Liver (tissue), 9 donors: ENCODE data around the gene LPO. TPM values are rescaled to one million over a fixed set of nuclear protein-coding genes. Genes with fewer than 3 reads are reported as not detected.
A peak's percentile ranks its signal among the peaks of the same experiment; 100 is the strongest.

ENCODE experiments used
- DNase-seq: peaks from one replicate; pipeline ENCODE4 v3.0.0-alpha.2; 2017; ENCODE audit warnings: low spot score
- H3K27ac ChIP-seq, 2 donors: one replicate each; pipeline ENCODE4 v1.7.0; 2013; ENCODE audit warnings: inconsistent platforms in 2 of 2, low read length in 2 of 2, control low read depth in 1 of 2, low read depth in 1 of 2, mild to moderate bottlenecking in 1 of 2
- H3K27me3 ChIP-seq, 4 donors: one replicate each; pipeline versions ENCODE4 v1.6.1 to v1.7.0; 2013; ENCODE audit warnings: low read length in 3 of 4, inconsistent platforms in 1 of 4, mild to moderate bottlenecking in 1 of 4, moderate library complexity in 1 of 4; ENCODE audit not compliant: control insufficient read depth in 4 of 4, insufficient read depth in 4 of 4
- H3K36me3 ChIP-seq, 4 donors: one replicate each; pipeline versions ENCODE4 v1.6.1 to v1.7.0; 2013; ENCODE audit warnings: low read length in 3 of 4, mild to moderate bottlenecking in 3 of 4, low read depth in 1 of 4, moderate library complexity in 1 of 4; ENCODE audit not compliant: control insufficient read depth in 4 of 4, insufficient read depth in 3 of 4
- H3K4me1 ChIP-seq, 4 donors: one replicate each; pipeline versions ENCODE4 v1.6.1 to v1.7.0; 2013; ENCODE audit warnings: low read length in 3 of 4, mild to moderate bottlenecking in 3 of 4, moderate library complexity in 1 of 4; ENCODE audit not compliant: control insufficient read depth in 4 of 4, insufficient read depth in 4 of 4
- H3K4me3 ChIP-seq, 3 donors: one replicate each; pipeline versions ENCODE4 v1.6.1 to v1.7.0; 2013; ENCODE audit warnings: low read length in 3 of 3, control low read depth in 1 of 3, low read depth in 1 of 3, mild to moderate bottlenecking in 1 of 3
- H3K9ac ChIP-seq, 2 donors: one replicate each; pipeline ENCODE4 v1.7.0; 2013; ENCODE audit warnings: low read length in 2 of 2, mild to moderate bottlenecking in 2 of 2, moderate library complexity in 2 of 2, control low read depth in 1 of 2, low read depth in 1 of 2
- H3K9me3 ChIP-seq, 4 donors: one replicate each; pipeline versions ENCODE4 v1.6.1 to v1.7.0; 2013; ENCODE audit warnings: low read length in 3 of 4; ENCODE audit not compliant: control insufficient read depth in 4 of 4
- EGR1 ChIP-seq, 2 donors: IDR thresholded peaks; 2 replicates each; pipeline ENCODE4 v1.6.1; 2016 to 2018; ENCODE audit warnings: antibody characterized with exemption in 2 of 2, low read depth in 2 of 2
- FOXA1 ChIP-seq: IDR thresholded peaks from 2 replicates; pipeline ENCODE4 v1.6.1; 2016; ENCODE audit warnings: antibody characterized with exemption
- GABPA ChIP-seq, 2 donors: IDR thresholded peaks in 1 of 2; conservative IDR thresholded peaks in 1 of 2; 2 replicates each; pipeline ENCODE4 v1.6.1; 2016; ENCODE audit warnings: antibody characterized with exemption in 2 of 2, mild to moderate bottlenecking in 1 of 2, moderate library complexity in 1 of 2
- HNF4G ChIP-seq: IDR thresholded peaks from 2 replicates; pipeline ENCODE4 v1.6.1; 2016; ENCODE audit warnings: antibody characterized with exemption
- JUND ChIP-seq, 2 donors: IDR thresholded peaks; 2 replicates each; pipeline ENCODE4 v1.6.1; 2016; ENCODE audit warnings: antibody characterized with exemption in 2 of 2
- RAD21 ChIP-seq, 2 donors: IDR thresholded peaks; 2 replicates each; pipeline ENCODE4 v1.6.1; 2016; ENCODE audit warnings: antibody characterized with exemption in 2 of 2, mild to moderate bottlenecking in 2 of 2
- TAF1 ChIP-seq: conservative IDR thresholded peaks from 2 replicates; pipeline ENCODE4 v1.6.1; 2016; ENCODE audit warnings: antibody characterized with exemption, mild to moderate bottlenecking
- YY1 ChIP-seq: IDR thresholded peaks from 2 replicates; pipeline ENCODE4 v1.6.1; 2016; ENCODE audit warnings: antibody characterized with exemption, mild to moderate bottlenecking
- WGBS: extraction: QIAGEN DNeasy Blood & Tissue Kit; methylation state at CpG from one replicate; pipeline ENCODE4 v1.1.7; 2013; 5-methylcytosine and 5-hydroxymethylcytosine counted together
- polyA plus RNA-seq, 2 donors: library from polyadenylated mRNA; stranded (reverse) in 1 of 2; unstranded in 1 of 2; fragments of 200-250 nt in 1 of 2; fragments of >200 nt in 1 of 2; fragmentation: Nextera tagmentation in 1 of 2; extraction: Ambion mirVana in 1 of 2; gene quantifications; one replicate each; pipeline versions ENCODE4 v1.2.1 to v1.2.3, GENCODE V29; 2013 to 2015
- total RNA-seq, 2 donors: library from RNA; depleted of rRNA; stranded (reverse); fragments of >200 nt; gene quantifications; one replicate each; pipeline ENCODE4 v1.2.3, GENCODE V29; 2014
- TF ChIP-seq, protein P1 (sequence below): fragments of 150-350 bp; IDR thresholded peaks from 2 replicates; pipeline ENCODE4 v1.5.1; 2017; ENCODE audit warnings: improper control_type of control experiment, low read depth, low read length; ENCODE audit not compliant: missing input control
- TF ChIP-seq, protein P2 (sequence below): IDR thresholded peaks from 2 replicates; pipeline ENCODE4 v1.6.1; 2016; ENCODE audit warnings: antibody characterized with exemption
- TF ChIP-seq, protein P3 (sequence below): IDR thresholded peaks from 2 replicates; pipeline ENCODE4 v1.6.1; 2016; ENCODE audit warnings: antibody characterized with exemption
- donor health status: healthy.
- donor health status: healthy.
- donor health status: healthy.
- donor health status: healthy.
- donor health status: healthy.

LPO gene
- total and polyA plus RNA-seq, 4 donors = not detected

DNA sequence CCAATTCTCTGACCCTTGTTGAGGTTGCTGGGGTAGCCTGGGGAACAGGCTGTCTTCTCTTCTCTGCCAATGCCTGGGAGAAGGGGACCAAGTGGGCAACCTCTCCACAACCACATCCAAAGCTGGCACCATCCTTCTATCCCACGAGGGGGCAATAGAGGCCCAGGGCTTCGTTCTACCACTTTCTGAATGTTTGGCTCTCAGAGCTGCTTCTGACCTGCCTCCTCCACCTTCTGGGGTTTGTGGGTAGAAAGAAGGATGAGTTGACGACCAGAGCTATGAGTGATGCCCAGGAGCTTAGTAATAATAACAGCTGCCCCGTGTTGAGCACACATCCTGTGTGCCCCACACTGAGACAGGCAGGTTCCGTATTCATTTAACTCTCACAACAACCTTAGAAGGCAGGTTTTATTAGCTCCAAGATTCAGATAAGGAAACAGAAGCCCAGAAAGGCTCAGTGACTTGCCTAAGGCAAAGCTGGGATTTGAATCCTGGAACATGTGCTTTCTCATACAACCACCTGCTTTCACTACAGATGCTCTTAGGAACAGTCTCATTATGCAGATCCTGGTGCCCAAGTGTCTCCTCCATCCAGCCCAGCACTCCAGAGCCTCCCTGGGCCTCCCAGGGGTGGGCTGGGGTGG is 79.2 kb downstream of the LPO start:
- Histone ChIP-seq H3K27me3 (no peaks in the 10 kb centered on the region), H3K36me3 (peaks cover 0 to 2% (median 0%) of the 10 kb centered on the region in 4 donors), H3K27ac (no peak overlapping the region), H3K9me3 (no peaks in the 10 kb centered on the region), H3K9ac (no peak overlapping the region), H3K4me1 (no peaks in the 10 kb centered on the region), H3K4me3 (no peak overlapping the region)
- TF ChIP-seq RAD21 (IDR thresholded peaks at IDR 0.05) = peak; percentile 93 to 96
- TF ChIP-seq, protein P1, sequence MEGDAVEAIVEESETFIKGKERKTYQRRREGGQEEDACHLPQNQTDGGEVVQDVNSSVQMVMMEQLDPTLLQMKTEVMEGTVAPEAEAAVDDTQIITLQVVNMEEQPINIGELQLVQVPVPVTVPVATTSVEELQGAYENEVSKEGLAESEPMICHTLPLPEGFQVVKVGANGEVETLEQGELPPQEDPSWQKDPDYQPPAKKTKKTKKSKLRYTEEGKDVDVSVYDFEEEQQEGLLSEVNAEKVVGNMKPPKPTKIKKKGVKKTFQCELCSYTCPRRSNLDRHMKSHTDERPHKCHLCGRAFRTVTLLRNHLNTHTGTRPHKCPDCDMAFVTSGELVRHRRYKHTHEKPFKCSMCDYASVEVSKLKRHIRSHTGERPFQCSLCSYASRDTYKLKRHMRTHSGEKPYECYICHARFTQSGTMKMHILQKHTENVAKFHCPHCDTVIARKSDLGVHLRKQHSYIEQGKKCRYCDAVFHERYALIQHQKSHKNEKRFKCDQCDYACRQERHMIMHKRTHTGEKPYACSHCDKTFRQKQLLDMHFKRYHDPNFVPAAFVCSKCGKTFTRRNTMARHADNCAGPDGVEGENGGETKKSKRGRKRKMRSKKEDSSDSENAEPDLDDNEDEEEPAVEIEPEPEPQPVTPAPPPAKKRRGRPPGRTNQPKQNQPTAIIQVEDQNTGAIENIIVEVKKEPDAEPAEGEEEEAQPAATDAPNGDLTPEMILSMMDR = peak; percentile 82
- TF ChIP-seq YY1 = no peak
- no peak for TF ChIP-seq HNF4G
- TF ChIP-seq FOXA1 = no peak
- peak; percentile 48 for DNase-seq
- WGBS = 30% methylated on average over 5 of the region's 5 CpGs

DNA sequence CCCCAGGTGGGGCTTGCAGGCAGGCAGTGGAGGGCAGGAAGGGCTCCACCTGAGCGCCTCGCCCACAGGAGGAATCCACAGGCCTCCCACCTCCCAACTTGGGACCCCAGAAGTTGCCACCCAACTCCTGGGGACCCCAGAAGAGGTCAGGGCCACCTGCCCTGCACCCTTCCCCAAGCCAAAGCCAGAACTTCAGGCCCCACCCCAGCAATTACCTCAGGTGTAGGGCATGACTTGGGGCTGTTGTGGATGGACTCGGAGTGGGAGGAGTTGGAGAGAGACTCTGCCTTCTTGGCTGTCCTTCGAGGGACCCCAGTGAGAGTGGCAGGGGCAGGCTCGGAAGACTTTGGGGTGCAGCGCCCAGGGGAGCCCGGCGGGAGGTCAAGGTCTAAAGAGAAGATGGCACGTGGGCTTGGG is 79.7 kb downstream of the LPO start:
- Histone ChIP-seq H3K9ac (no peak overlapping the region), H3K4me3 (no peak overlapping the region), H3K4me1 (no peaks in the 10 kb centered on the region), H3K36me3 (peaks cover 0 to 2% (median 0%) of the 10 kb centered on the region in 4 donors), H3K27me3 (no peaks in the 10 kb centered on the region), H3K27ac (no peak overlapping the region), H3K9me3 (no peaks in the 10 kb centered on the region)
- 91% methylated on average over 9 of the region's 9 CpGs for whole genome bisulfite sequencing
- TF ChIP-seq TAF1 (no peak), EGR1 (IDR thresholded peaks at IDR 0.05; ENCODE audit: low read depth in 2 of 2) (no peak), RAD21 (IDR thresholded peaks at IDR 0.05) (no peak), FOXA1 (no peak), JUND (IDR thresholded peaks at IDR 0.05) (no peak), HNF4G (no peak), GABPA (IDR thresholded peaks at IDR 0.05 in 1 of 2, conservative IDR thresholded peaks at IDR 0.05 in 1 of 2) (no peak)
- TF ChIP-seq, protein P2, sequence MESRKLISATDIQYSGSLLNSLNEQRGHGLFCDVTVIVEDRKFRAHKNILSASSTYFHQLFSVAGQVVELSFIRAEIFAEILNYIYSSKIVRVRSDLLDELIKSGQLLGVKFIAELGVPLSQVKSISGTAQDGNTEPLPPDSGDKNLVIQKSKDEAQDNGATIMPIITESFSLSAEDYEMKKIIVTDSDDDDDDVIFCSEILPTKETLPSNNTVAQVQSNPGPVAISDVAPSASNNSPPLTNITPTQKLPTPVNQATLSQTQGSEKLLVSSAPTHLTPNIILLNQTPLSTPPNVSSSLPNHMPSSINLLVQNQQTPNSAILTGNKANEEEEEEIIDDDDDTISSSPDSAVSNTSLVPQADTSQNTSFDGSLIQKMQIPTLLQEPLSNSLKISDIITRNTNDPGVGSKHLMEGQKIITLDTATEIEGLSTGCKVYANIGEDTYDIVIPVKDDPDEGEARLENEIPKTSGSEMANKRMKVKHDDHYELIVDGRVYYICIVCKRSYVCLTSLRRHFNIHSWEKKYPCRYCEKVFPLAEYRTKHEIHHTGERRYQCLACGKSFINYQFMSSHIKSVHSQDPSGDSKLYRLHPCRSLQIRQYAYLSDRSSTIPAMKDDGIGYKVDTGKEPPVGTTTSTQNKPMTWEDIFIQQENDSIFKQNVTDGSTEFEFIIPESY = no peak
- TF ChIP-seq, protein P3, sequence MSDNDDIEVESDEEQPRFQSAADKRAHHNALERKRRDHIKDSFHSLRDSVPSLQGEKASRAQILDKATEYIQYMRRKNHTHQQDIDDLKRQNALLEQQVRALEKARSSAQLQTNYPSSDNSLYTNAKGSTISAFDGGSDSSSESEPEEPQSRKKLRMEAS = no peak
- peak; percentile 17 for DNase-seq

Other genes with a start within 250 kb of the LPO start
- 100 to 1,000 TPM; 162 to 201 TPM for gene SRSF1, start 231.3 kb upstream of the LPO start, total RNA-seq
- 10 to 100 TPM; 52.3 to 65.4 TPM for gene SRSF1, start 231.3 kb upstream of the LPO start, polyA plus RNA-seq
- gene DYNLL2, start 155.2 kb upstream of the LPO start, total RNA-seq = 10 to 100 TPM; 11.3 to 16.9 TPM
- gene DYNLL2, start 155.2 kb upstream of the LPO start, polyA plus RNA-seq = 10 to 100 TPM in 1 of 2 donors, 1 to 10 TPM in 1; 3.2 to 22.1 TPM
- gene OR4D1, start 90.2 kb upstream of the LPO start, total RNA-seq = under 1 TPM in 1 of 2 donors, not detected in 1; under 0.01 TPM
- not detected for gene OR4D1, start 90.2 kb upstream of the LPO start, polyA plus RNA-seq
- gene OR4D2, start 71.6 kb upstream of the LPO start, total RNA-seq = not detected
- not detected for gene OR4D2, start 71.6 kb upstream of the LPO start, polyA plus RNA-seq
- 10 to 100 TPM in 1 of 2 donors, not detected in 1; 10.0 TPM for gene EPX, start 45.9 kb upstream of the LPO start, total RNA-seq
- gene EPX, start 45.9 kb upstream of the LPO start, polyA plus RNA-seq = under 1 TPM in 1 of 2 donors, not detected in 1; 0.09 TPM
- gene MKS1, start 19.3 kb upstream of the LPO start, total RNA-seq = 1 to 10 TPM; 5.7 to 7.9 TPM
- gene MKS1, start 19.3 kb upstream of the LPO start, polyA plus RNA-seq = 1 to 10 TPM; 4.4 to 4.5 TPM
- gene MPO, start 42.4 kb downstream of the LPO start, total RNA-seq = 100 to 1,000 TPM in 1 of 2 donors, under 1 TPM in 1; 0.17 to 221 TPM
- gene MPO, start 42.4 kb downstream of the LPO start, polyA plus RNA-seq = under 1 TPM; 0.14 to 0.87 TPM
- 1 to 10 TPM; 2.0 to 4.6 TPM for gene TSPOAP1, start 90.2 kb downstream of the LPO start, total RNA-seq
- gene TSPOAP1, start 90.2 kb downstream of the LPO start, polyA plus RNA-seq = 1 to 10 TPM; 1.5 to 3.1 TPM
- gene SUPT4H1, start 113.6 kb downstream of the LPO start, total RNA-seq = 10 to 100 TPM; 23.3 to 48.1 TPM
- gene SUPT4H1, start 113.6 kb downstream of the LPO start, polyA plus RNA-seq = 10 to 100 TPM; 32.8 to 59.1 TPM
- 1 to 10 TPM; 4.5 to 8.4 TPM for gene RNF43, start 178.9 kb downstream of the LPO start, total RNA-seq
- gene RNF43, start 178.9 kb downstream of the LPO start, polyA plus RNA-seq = 1 to 10 TPM; 4.1 to 5.8 TPM
- gene HSF5, start 249.8 kb downstream of the LPO start, total RNA-seq = under 1 TPM; 0.09 to 0.17 TPM
- gene HSF5, start 249.8 kb downstream of the LPO start, polyA plus RNA-seq = not detected